OCI-LY1 (cell line): ENCODE data around the gene NUDT2.

Experiments
- H2AFZ ChIP-seq: fragments of 200-600 bp; sonication (generic), shearing (Covaris generic); 2 replicates; pipeline ENCODE4 v1.6.0; 2014; ENCODE audit warnings: antibody characterized with exemption, mild to moderate bottlenecking, low read length
- H3F3A ChIP-seq: fragments of 200-600 bp; sonication (generic), shearing (Covaris generic); 2 replicates; pipeline ENCODE4 v1.6.0; 2014; ENCODE audit warnings: mild to moderate bottlenecking, antibody characterized with exemption, low read length, moderate library complexity; ENCODE audit not compliant: insufficient read depth
- H3K27ac ChIP-seq: fragments of 200-600 bp; sonication (generic); 2 replicates; pipeline ENCODE4 v1.5.1; 2014; ENCODE audit warnings: low read length, mixed run types, mild to moderate bottlenecking, low read depth; ENCODE audit not compliant: poor library complexity, severe bottlenecking
- H3K27me3 ChIP-seq: fragments of 200-600 bp; sonication (generic); 2 replicates; pipeline ENCODE4 v1.6.0; 2014; ENCODE audit warnings: antibody characterized with exemption, mild to moderate bottlenecking, low read length, moderate library complexity; ENCODE audit not compliant: insufficient read depth
- H3K36me3 ChIP-seq: fragments of 200-600 bp; sonication (generic); 2 replicates; pipeline ENCODE4 v1.6.1; 2014; ENCODE audit warnings: mild to moderate bottlenecking, antibody characterized with exemption, low read length, moderate library complexity, mixed read lengths; ENCODE audit not compliant: insufficient read depth
- H3K4me1 ChIP-seq: fragments of 200-600 bp; sonication (generic); 2 replicates; pipeline ENCODE4 v1.5.1; 2014; ENCODE audit warnings: mild to moderate bottlenecking, low read length, moderate library complexity; ENCODE audit not compliant: insufficient read depth, severe bottlenecking
- H3K4me2 ChIP-seq: fragments of 200-600 bp; sonication (generic), shearing (Covaris generic); 2 replicates; pipeline ENCODE4 v1.6.1; 2014; ENCODE audit warnings: low read length
- H3K4me3 ChIP-seq: fragments of 200-600 bp; sonication (generic); 2 replicates; pipeline ENCODE4 v1.5.1; 2014; ENCODE audit warnings: low read length, low read depth, mild to moderate bottlenecking, mixed read lengths; ENCODE audit not compliant: poor library complexity, severe bottlenecking
- H3K79me2 ChIP-seq: fragments of 200-600 bp; shearing (Covaris generic); 2 replicates; pipeline ENCODE4 v1.6.1; 2016; ENCODE audit warnings: mixed run types, low read length, mixed read lengths; ENCODE audit not compliant: insufficient read depth
- H3K9ac ChIP-seq: fragments of 200-600 bp; sonication (generic), shearing (Covaris generic); 2 replicates; pipeline ENCODE4 v1.6.1; 2014; ENCODE audit warnings: mild to moderate bottlenecking, low read length, mixed read lengths
- H3K9me2 ChIP-seq: fragments of 200-600 bp; sonication (generic), shearing (Covaris generic); 2 replicates; pipeline ENCODE4 v1.6.1; 2014; ENCODE audit warnings: low read depth, mild to moderate bottlenecking, low read length, mixed read lengths
- H3K9me3 ChIP-seq: fragments of 200-600 bp; shearing (Covaris generic); 2 replicates; pipeline ENCODE4 v1.6.1; 2014; ENCODE audit warnings: low read length, mixed read lengths
- H4K20me1 ChIP-seq: fragments of 200-600 bp; sonication (generic), shearing (Covaris generic); 2 replicates; pipeline ENCODE4 v1.6.0; 2016; ENCODE audit warnings: mild to moderate bottlenecking, low read length; ENCODE audit not compliant: insufficient read depth
- CTCF ChIP-seq: fragments of 200-600 bp; sonication (generic), shearing (Covaris generic); IDR thresholded peaks from 2 replicates; pipeline ENCODE4 v1.5.1; 2017; ENCODE audit warnings: mild to moderate bottlenecking, antibody characterized with exemption, low read length, moderate library complexity, mixed read lengths
- EZH2 ChIP-seq: fragments of 200-600 bp; sonication (generic), shearing (Covaris generic); IDR thresholded peaks from 2 replicates; pipeline ENCODE4 v1.8.0; 2017; ENCODE audit warnings: borderline replicate concordance, mixed run types, mild to moderate bottlenecking, antibody characterized with exemption, low read length, moderate library complexity, mixed read lengths

NUDT2 gene

DNA sequence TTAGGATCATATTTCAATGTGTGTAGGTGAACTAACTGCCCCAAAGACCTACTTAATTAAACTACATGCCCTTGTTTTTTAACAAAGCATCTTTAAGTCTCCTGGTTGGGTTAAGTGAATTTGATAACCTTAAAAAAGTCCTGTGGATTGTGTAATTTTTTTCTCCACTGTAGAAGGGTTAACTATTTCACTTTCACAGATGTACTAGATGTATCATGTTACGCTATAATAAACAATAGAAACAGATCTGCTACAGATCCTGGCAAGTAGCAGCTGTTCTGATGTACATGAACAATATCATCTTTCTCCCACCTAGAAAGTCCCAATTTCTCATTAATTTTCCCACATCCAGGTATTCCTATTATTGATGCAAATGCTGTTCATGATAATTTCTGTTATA, 19.2 kb upstream of the NUDT2 start:
- Histone ChIP-seq H2AFZ (no peak overlapping the region), H4K20me1 (no peaks in the 10 kb centered on the region), H3K4me1 (no peaks in the 10 kb centered on the region), H3K9me2 (no peaks in the 10 kb centered on the region), H3K4me2 (no peak overlapping the region), H3K27me3 (no peaks in the 10 kb centered on the region), H3K27ac (no peak overlapping the region), H3K9ac (no peak overlapping the region), H3F3A (no peaks in the 10 kb centered on the region), H3K9me3 (no peaks in the 10 kb centered on the region), H3K36me3 (peaks cover 22% of the 10 kb centered on the region), H3K79me2 (peaks cover 9% of the 10 kb centered on the region), H3K4me3 (no peak overlapping the region)
- TF ChIP-seq CTCF, result no peak
- no peak for TF ChIP-seq EZH2

DNA sequence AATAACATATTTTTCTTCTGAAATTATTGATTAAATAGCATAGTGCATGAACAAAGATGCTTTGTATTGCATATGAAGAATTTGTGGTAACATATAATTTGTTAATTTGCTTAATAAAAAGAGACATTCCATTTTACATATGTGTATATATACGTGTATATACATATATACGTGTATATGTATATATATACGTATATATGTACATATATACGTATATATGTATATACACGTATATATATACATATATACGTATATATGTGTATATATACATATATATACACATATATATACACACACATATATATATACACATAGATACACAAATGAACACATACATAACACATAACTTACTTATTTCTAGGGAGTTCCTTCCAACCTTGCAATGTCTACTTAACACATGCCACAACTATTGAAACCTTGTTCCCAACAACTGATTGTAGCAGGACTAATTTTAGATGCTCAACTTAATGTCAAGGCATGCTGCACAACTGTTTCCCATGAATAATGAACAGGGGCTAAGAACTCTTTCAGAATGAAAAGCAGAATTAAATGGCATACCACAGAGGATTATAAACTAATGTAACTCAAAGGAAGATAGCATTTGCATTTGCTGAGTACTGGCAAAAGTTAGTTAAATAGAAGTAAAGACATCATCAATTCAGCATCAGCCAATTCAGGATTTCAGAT, 17.7 kb upstream of the NUDT2 start:
- H3K4me2 ChIP-seq, result no peak overlapping the region
- no peaks in the 10 kb centered on the region for H3K4me1 ChIP-seq
- H3K9ac ChIP-seq, result no peak overlapping the region
- H3K27me3 ChIP-seq, result no peaks in the 10 kb centered on the region
- H2AFZ ChIP-seq, result no peak overlapping the region
- no peaks in the 10 kb centered on the region for H4K20me1 ChIP-seq
- no peak for TF ChIP-seq CTCF
- TF ChIP-seq EZH2, result no peak
- peaks cover 19% of the 10 kb centered on the region for H3K36me3 ChIP-seq
- no peak overlapping the region for H3K27ac ChIP-seq
- no peak overlapping the region for H3K4me3 ChIP-seq
- no peaks in the 10 kb centered on the region; the same call in 1 of the 2 replicates for H3F3A ChIP-seq
- no peaks in the 10 kb centered on the region for H3K9me3 ChIP-seq
- peaks cover 16% of the 10 kb centered on the region for H3K79me2 ChIP-seq
- H3K9me2 ChIP-seq, result no peaks in the 10 kb centered on the region

GRCh38 chr9:34317436-34317835, 11.9 kb upstream of the NUDT2 start:
- no peaks in the 10 kb centered on the region for H3K27me3 ChIP-seq
- peaks cover 14% of the 10 kb centered on the region for H3K4me1 ChIP-seq
- H3K36me3 ChIP-seq, result no peaks in the 10 kb centered on the region; the same call in 1 of the 2 replicates
- TF ChIP-seq CTCF (no peak), EZH2 (no peak)
- H3K9ac ChIP-seq, result no peak overlapping the region
- peaks cover 37% of the 10 kb centered on the region for H3K79me2 ChIP-seq
- no peaks in the 10 kb centered on the region for H3K9me2 ChIP-seq
- no peaks in the 10 kb centered on the region for H4K20me1 ChIP-seq
- H3F3A ChIP-seq, result no peaks in the 10 kb centered on the region; the same call in 1 of the 2 replicates
- no peak overlapping the region for H2AFZ ChIP-seq
- no peak overlapping the region for H3K4me3 ChIP-seq
- H3K9me3 ChIP-seq, result no peaks in the 10 kb centered on the region
- H3K27ac ChIP-seq, result no peak overlapping the region
- no peak overlapping the region for H3K4me2 ChIP-seq
